MG63 (cell line): ENCODE measurements around the gene PHKB. TPM values are rescaled to one million over a fixed set of nuclear protein-coding genes. Genes with fewer than 3 reads are reported as not detected.
"Not testable (repeated sequence)": the region's sequence is repeated elsewhere in the genome, so short reads cannot be mapped to it uniquely, and the experiment has no call there.

ENCODE experiments used
- DNase-seq: peaks from one replicate; pipeline ENCODE4 v3.0.0-alpha.2; 2020
- H3K27me3 ChIP-seq: fragments of 250-450 bp; sonication (Bioruptor Pico); 2 replicates; pipeline ENCODE4 v1.5.1; 2020; ENCODE audit warnings: mild to moderate bottlenecking, moderate library complexity
- H3K36me3 ChIP-seq: fragments of 250-450 bp; sonication (Bioruptor Pico); 2 replicates; pipeline ENCODE4 v1.5.1; 2020; ENCODE audit warnings: mild to moderate bottlenecking, moderate library complexity
- H3K4me3 ChIP-seq: fragments of 250-450 bp; sonication (Bioruptor Pico); 2 replicates; pipeline ENCODE4 v1.5.1; 2020; ENCODE audit warnings: mild to moderate bottlenecking, moderate library complexity
- H3K9me3 ChIP-seq: fragments of 250-450 bp; sonication (Bioruptor Pico); 2 replicates; pipeline ENCODE4 v1.5.1; 2020; ENCODE audit warnings: mild to moderate bottlenecking, moderate library complexity
- total RNA-seq: library from RNA; depleted of rRNA; stranded (reverse); fragments of >200 nt; shearing (Covaris generic); gene quantifications from 2 replicates; pipeline ENCODE4 v1.2.3, GENCODE V29; 2014; ENCODE audit warnings: low replicate concordance

The PHKB gene
- total RNA-seq, 1 experiment from 2014 or later, result 11.1 TPM

GRCh38 chr16:47646914-47647313 lies 185.8 kb downstream of the PHKB start:
- Histone ChIP-seq H3K4me3 (no peak overlapping the region), H3K9me3 (no peaks in the 10 kb centered on the region), H3K36me3 (no peaks in the 10 kb centered on the region), H3K27me3 (no peaks in the 10 kb centered on the region)
- no peak for DNase-seq

- H3K4me3 ChIP-seq, result no peak overlapping the region
- DNase-seq, result no peak
- H3K9me3 ChIP-seq, result no peaks in the 10 kb centered on the region
- no peaks in the 10 kb centered on the region for H3K36me3 ChIP-seq
- no peaks in the 10 kb centered on the region for H3K27me3 ChIP-seq
These were observed 195.9 kb downstream of the PHKB start for GRCh38 chr16:47657032-47657431.

- no peak for DNase-seq
- no peak overlapping the region for H3K4me3 ChIP-seq
- H3K9me3 ChIP-seq, result no peaks in the 10 kb centered on the region
- H3K27me3 ChIP-seq, result no peaks in the 10 kb centered on the region
- H3K36me3 ChIP-seq, result no peaks in the 10 kb centered on the region
These were observed 196.8 kb downstream of the PHKB start for GRCh38 chr16:47657977-47658376.

GRCh38 chr16:47660540-47660939 lies 199.4 kb downstream of the PHKB start:
- Histone ChIP-seq H3K27me3 (no peaks in the 10 kb centered on the region), H3K9me3 (no peaks in the 10 kb centered on the region), H3K36me3 (no peaks in the 10 kb centered on the region), H3K4me3 (no peak overlapping the region)
- DNase-seq, result no peak

- no peaks in the 10 kb centered on the region for H3K36me3 ChIP-seq
- no peaks in the 10 kb centered on the region for H3K9me3 ChIP-seq
- no peaks in the 10 kb centered on the region for H3K27me3 ChIP-seq
- H3K4me3 ChIP-seq, result no peak overlapping the region
- DNase-seq, result no peak
These were observed 203.7 kb downstream of the PHKB start for GRCh38 chr16:47664653-47665325.

- no peak overlapping the region for H3K4me3 ChIP-seq
- no peaks in the 10 kb centered on the region for H3K9me3 ChIP-seq
- DNase-seq, result no peak
- H3K27me3 ChIP-seq, result no peaks in the 10 kb centered on the region
- H3K36me3 ChIP-seq, result no peaks in the 10 kb centered on the region
These were observed 205.3 kb downstream of the PHKB start for GRCh38 chr16:47666434-47666833.

GRCh38 chr16:47667956-47668355 lies 206.8 kb downstream of the PHKB start:
- Histone ChIP-seq H3K9me3 (no peaks in the 10 kb centered on the region), H3K4me3 (no peak overlapping the region), H3K36me3 (no peaks in the 10 kb centered on the region), H3K27me3 (no peaks in the 10 kb centered on the region)
- DNase-seq, result no peak

GRCh38 chr16:47672475-47672874 lies 211.3 kb downstream of the PHKB start:
- no peak for DNase-seq
- H3K36me3 ChIP-seq, result no peaks in the 10 kb centered on the region
- no peaks in the 10 kb centered on the region for H3K9me3 ChIP-seq
- H3K4me3 ChIP-seq, result no peak overlapping the region
- H3K27me3 ChIP-seq, result no peaks in the 10 kb centered on the region

- Histone ChIP-seq H3K27me3 (no peaks in the 10 kb centered on the region), H3K4me3 (no peak overlapping the region), H3K36me3 (no peaks in the 10 kb centered on the region), H3K9me3 (no peaks in the 10 kb centered on the region)
- DNase-seq, result no peak
These were observed 215.6 kb downstream of the PHKB start for GRCh38 chr16:47676635-47677177.

GRCh38 chr16:47681571-47681970 lies 220.4 kb downstream of the PHKB start:
- H3K9me3 ChIP-seq, H3K36me3 ChIP-seq, H3K27me3 ChIP-seq, H3K4me3 ChIP-seq, DNase-seq: not testable (repeated sequence)

GRCh38 chr16:47687694-47688093 lies 226.6 kb downstream of the PHKB start:
- no peak overlapping the region for H3K4me3 ChIP-seq
- H3K9me3 ChIP-seq, result no peaks in the 10 kb centered on the region
- no peaks in the 10 kb centered on the region for H3K36me3 ChIP-seq
- no peak for DNase-seq
- H3K27me3 ChIP-seq, result no peaks in the 10 kb centered on the region

GRCh38 chr16:47693226-47693625 lies 232.1 kb downstream of the PHKB start:
- no peak for DNase-seq
- Histone ChIP-seq H3K9me3 (no peaks in the 10 kb centered on the region), H3K36me3 (no peaks in the 10 kb centered on the region), H3K27me3 (no peaks in the 10 kb centered on the region), H3K4me3 (no peak overlapping the region)

- Histone ChIP-seq H3K27me3 (no peaks in the 10 kb centered on the region), H3K4me3 (no peak overlapping the region), H3K36me3 (no peaks in the 10 kb centered on the region), H3K9me3 (no peaks in the 10 kb centered on the region)
- no peak for DNase-seq
These were observed 233.4 kb downstream of the PHKB start for GRCh38 chr16:47694543-47694942.

GRCh38 chr16:47695756-47696155 lies 234.6 kb downstream of the PHKB start:
- no peaks in the 10 kb centered on the region for H3K27me3 ChIP-seq
- no peak overlapping the region for H3K4me3 ChIP-seq
- no peaks in the 10 kb centered on the region for H3K36me3 ChIP-seq
- DNase-seq, result no peak
- H3K9me3 ChIP-seq, result no peaks in the 10 kb centered on the region

GRCh38 chr16:47697826-47698225 lies 236.7 kb downstream of the PHKB start:
- DNase-seq, result no peak
- Histone ChIP-seq H3K27me3 (no peaks in the 10 kb centered on the region), H3K4me3 (no peak overlapping the region), H3K36me3 (no peaks in the 10 kb centered on the region), H3K9me3 (no peaks in the 10 kb centered on the region)

GRCh38 chr16:47699106-47699505 lies 238.0 kb downstream of the PHKB start:
- no peaks in the 10 kb centered on the region for H3K9me3 ChIP-seq
- no peak for DNase-seq
- H3K4me3 ChIP-seq, result no peak overlapping the region
- H3K36me3 ChIP-seq, result no peaks in the 10 kb centered on the region
- no peaks in the 10 kb centered on the region for H3K27me3 ChIP-seq

GRCh38 chr16:47700857-47701587 lies 239.9 kb downstream of the PHKB start:
- Histone ChIP-seq H3K36me3 (no peaks in the 10 kb centered on the region), H3K9me3 (no peaks in the 10 kb centered on the region), H3K4me3 (no peak overlapping the region), H3K27me3 (no peaks in the 10 kb centered on the region)
- DNase-seq, result no peak

GRCh38 chr16:47705266-47705665 lies 244.1 kb downstream of the PHKB start:
- Histone ChIP-seq H3K36me3 (no peaks in the 10 kb centered on the region), H3K27me3 (no peaks in the 10 kb centered on the region), H3K9me3 (no peaks in the 10 kb centered on the region), H3K4me3 (no peak overlapping the region)
- DNase-seq, result no peak
